Measurements from ENCODE around the gene MYRFL. TPM values are rescaled to one million over a fixed set of nuclear protein-coding genes. Genes with fewer than 3 reads are reported as not detected.

Gene MYRFL
- total and polyA plus RNA-seq, 12 donors = 0.10 to 0.51 (median 0.30) TPM; not detected in 4

- intact Hi-C loops (cut with DNase I) = no loop called here
- TF ChIP-seq CTCF (IDR thresholded peaks at IDR 0.05) = no peak
- WGBS, 2 donors = 51 to 68% methylated on average over 3 of the region's 3 CpGs
- H3K9me3 ChIP-seq = peaks cover 0 to 8% (median 0%) of the 10 kb centered on the region in 11 donors
- ATAC-seq (no peak), DNase-seq (no peak)
- no peak overlapping the region for H3K27ac ChIP-seq
- H3K4me3 ChIP-seq = no peak overlapping the region
- H3K4me1 ChIP-seq = peaks cover 0 to 11% (median 0%) of the 10 kb centered on the region in 9 donors
- H3K27me3 ChIP-seq = no peaks in the 10 kb centered on the region
- no peaks in the 10 kb centered on the region for H3K36me3 ChIP-seq
These were observed 88.5 kb downstream of the MYRFL start for GRCh38 chr12:69913526-69913925.

- no peak for ATAC-seq
- peak overlapping the region in 2 of 10 donors; percentile 31 to 49 for H3K27ac ChIP-seq
These were observed 90.9 kb downstream of the MYRFL start for GRCh38 chr12:69915964-69916363.

GRCh38 chr12:69916544-69917235, 91.7 kb downstream of the MYRFL start:
- TF ChIP-seq CTCF (IDR thresholded peaks at IDR 0.05) = no peak
- Histone ChIP-seq H3K27ac (peak overlapping the region in 8 of 10 donors; percentile 20 to 63 (median 44)), H3K4me1 (peaks cover 0 to 9% (median 0%) of the 10 kb centered on the region in 9 donors), H3K36me3 (no peaks in the 10 kb centered on the region), H3K4me3 (no peak overlapping the region), H3K9me3 (peaks cover 0 to 8% (median 0%) of the 10 kb centered on the region in 11 donors), H3K27me3 (no peaks in the 10 kb centered on the region)
- peak in 1 of 2 donors; percentile 14 for DNase-seq
- WGBS, 2 donors = 47 to 48% methylated on average over 5 of the region's 5 CpGs
- peak in 7 of 8 donors; percentile 69 to 90 (median 87) for ATAC-seq
- intact Hi-C loops (cut with DNase I) = no loop called here

More at GRCh38 chr12:69915964-69916363, 90.9 kb downstream of the MYRFL start:
- H3K36me3 ChIP-seq = no peaks in the 10 kb centered on the region
- DNase-seq = no peak
- TF ChIP-seq CTCF (IDR thresholded peaks at IDR 0.05) = no peak
- peaks cover 0 to 8% (median 0%) of the 10 kb centered on the region in 11 donors for H3K9me3 ChIP-seq
- 74 to 91% methylated on average over 2 of the region's 2 CpGs for WGBS, 2 donors
- H3K4me3 ChIP-seq = no peak overlapping the region
- peaks cover 0 to 9% (median 0%) of the 10 kb centered on the region in 9 donors for H3K4me1 ChIP-seq
- intact Hi-C loops (cut with DNase I) = no loop called here
- H3K27me3 ChIP-seq = no peaks in the 10 kb centered on the region

- H3K27ac ChIP-seq = no peak overlapping the region
- H3K4me1 ChIP-seq = peaks cover 0 to 7% (median 0%) of the 10 kb centered on the region in 9 donors
- H3K27me3 ChIP-seq = no peaks in the 10 kb centered on the region
- no peaks in the 10 kb centered on the region for H3K36me3 ChIP-seq
- DNase-seq (no peak), ATAC-seq (no peak)
- peaks cover 0 to 7% (median 0%) of the 10 kb centered on the region in 11 donors for H3K9me3 ChIP-seq
- intact Hi-C loops (cut with DNase I) = no loop called here
- no peak for TF ChIP-seq CTCF (IDR thresholded peaks at IDR 0.05)
- no peak overlapping the region for H3K4me3 ChIP-seq
- WGBS, 2 donors = 95% methylated on average over 2 of the region's 2 CpGs
These were observed 93.3 kb downstream of the MYRFL start for GRCh38 chr12:69918287-69918686.

Data from heart right ventricle (tissue), 16 donors.